Endometrium (tissue), 2 donors: ENCODE data around the gene PRR20G.
"Not testable (repeated sequence)": the region's sequence is repeated elsewhere in the genome, so short reads cannot be mapped to it uniquely, and the experiment has no call there.

Experiments
- FAIRE-seq: peaks from 2 replicates; lab custom pipeline; 2012; peaks lifted over from hg19 to GRCh38; lab: Jason Lieb, UNC
- donor health status: control.
- donor health status: control.

Gene PRR20G

DNA sequence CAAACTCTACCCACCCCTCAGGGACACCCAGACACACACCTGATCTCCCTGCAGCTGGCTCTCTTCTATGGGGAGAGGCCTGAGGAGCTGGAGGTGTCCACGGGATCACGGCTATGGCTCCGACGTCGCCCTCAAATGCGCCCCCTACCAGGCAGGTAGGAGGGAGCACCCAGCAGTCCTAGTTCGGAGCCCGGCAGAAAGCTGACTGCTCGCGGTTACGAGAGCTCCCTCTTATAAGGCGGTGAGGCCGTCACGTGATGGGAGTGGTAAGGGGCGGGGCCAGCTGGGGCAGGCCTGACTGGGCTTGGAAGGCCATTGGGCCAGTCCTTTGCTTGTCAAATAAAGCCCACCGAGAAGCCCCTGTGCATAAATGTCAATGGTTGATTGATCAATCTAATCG lies at the start of gene PRR20G:
PRR20G (minus strand) TSS at position 207 of the 400 bp plus-strand sequence. CDS start 681 bp downstream, outside the sequence.
- FAIRE-seq, result no peak

DNA sequence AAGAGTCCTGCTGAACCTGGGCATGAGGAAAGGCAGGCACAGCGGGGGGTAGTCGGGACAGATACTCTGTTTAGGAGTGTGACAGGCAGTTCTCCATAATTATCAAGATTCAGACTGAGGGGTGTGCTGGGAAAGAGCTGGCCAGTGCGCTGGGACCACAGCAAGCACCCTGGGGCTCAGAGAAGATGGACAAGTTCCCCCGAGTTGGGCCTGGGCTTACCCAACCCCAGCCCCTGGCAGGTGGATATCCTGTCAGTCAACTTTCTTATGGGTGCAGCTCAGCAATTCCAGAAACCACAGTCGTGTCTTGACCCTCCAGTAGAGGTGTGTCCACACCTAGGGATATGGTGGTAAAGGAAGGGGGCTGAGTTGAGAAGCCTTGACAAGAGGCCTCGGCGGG lies 49.2 kb upstream of the PRR20G start:
- FAIRE-seq, result no peak

DNA sequence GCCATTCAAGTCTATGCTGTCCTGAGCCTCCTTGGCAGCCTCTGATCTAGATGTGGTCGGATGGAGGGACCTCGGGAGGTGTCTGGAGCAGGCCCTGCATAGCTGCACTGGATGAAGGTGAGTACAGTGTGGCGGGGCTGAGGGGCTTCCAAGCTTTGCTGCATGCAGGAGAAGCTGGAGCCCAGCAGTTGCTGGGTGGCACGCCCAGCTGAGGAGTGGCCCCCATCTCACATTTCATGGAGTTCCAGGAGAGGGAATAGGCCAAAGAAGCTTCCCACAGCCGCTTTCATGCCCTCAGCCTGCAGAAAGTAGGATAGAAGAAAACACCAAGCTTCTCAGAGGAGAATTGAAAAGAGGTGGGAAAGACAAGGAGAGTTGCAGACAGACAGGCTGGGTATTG lies 48.3 kb upstream of the PRR20G start:
- no peak for FAIRE-seq

DNA sequence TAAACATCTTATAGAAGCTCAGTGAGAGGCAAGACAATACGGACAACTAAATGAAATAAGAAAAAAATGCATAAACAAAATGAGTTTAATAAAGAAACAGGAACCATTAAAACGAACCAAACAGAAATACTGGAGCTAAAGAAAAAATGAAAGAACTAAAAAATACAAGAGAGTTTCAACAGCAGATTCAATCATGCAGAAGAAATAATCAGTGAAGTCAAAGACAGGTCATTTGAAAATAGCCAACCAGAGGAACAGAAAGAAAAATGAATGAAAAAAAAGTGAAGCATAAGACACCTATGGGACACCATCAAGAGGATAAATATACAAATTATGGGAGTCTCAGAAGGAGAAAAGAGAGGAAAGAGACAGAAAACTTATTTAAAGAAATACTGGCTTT lies 42.5 kb upstream of the PRR20G start:
- no peak for FAIRE-seq

DNA sequence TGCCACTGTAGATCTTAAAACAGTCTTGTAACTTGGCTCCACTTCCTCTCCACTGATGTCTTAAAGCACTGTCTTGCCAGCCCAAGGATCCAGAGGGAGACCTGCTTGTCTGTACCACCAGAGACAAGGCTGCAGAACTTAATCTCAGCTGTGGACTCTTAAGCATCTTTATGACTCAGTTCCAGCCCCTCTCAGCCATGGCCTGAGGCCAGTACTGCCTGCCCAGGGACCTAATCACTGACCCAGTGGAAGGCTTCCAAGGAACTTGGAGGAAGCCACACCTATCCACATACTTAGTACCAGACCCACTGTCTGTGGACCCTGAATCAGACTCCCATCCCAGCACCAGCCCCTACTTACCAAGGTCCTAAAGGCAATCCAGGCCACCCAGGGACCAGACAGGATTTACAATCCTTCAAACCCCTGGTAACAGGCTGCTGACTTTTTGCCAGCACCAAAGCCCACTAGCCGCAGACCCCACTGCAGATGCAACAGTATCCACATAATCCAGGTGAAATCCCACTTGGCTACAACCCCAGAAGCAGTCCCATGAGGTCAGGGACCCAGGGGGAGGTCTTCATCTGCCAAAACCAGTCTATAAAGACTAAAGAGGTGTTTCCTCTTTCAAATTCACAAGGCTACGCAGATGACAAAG lies 41.9 kb upstream of the PRR20G start:
- FAIRE-seq, result no peak

DNA sequence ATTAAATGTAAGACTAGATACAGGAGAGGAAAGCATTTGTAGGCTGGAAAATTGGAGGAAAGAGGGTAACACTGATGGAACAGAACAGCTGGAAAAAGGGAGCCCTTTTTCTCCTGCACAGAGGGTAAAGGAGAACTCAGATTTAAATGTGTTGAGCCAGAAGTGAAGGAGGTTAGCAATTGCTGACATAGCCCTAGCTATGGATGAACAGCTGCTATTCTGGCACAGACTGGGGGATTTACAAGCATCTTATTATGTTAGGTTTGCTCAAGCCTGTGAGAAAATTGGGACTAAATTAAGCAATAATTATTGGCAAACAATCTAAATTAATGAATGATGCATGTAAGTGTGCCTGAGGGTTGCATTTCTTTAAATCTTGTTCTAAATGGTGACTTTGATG lies 40.6 kb upstream of the PRR20G start:
- no peak for FAIRE-seq

DNA sequence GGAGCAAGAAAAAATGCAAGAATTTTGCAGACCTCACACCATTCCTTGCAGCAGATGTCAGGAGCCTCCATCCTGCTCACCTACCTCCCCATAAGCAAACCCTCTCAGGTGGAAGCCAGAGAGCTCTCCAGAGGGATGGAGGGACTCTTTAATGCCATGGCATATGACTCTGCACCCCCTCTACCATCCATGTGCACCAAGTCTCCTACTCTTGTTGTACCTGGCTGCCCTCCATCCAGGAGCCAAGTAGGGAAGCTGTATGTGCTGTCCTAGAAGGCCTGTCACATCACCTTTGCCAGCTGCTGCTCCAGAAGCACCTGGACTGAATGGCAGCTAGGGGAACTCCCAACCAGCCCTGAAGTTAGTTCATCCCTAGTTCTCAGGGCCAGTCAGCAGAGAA lies 38.5 kb upstream of the PRR20G start:
- no peak for FAIRE-seq

DNA sequence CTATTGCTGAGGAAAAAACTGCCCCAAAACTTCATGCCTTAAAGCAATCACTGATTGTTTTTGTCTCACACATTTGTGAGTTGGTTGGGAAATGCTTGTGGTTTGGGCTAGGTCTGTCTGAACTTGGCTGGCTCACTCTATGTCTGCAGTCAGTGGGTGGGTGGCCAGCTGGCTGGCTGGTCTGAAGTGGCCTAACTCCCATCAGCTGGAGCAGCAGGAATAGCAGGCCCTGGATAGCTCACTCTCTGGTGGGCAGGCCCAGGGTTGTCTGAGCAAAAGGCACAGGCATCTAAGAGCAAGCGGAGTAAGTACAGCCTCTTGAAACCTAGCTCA lies 37.7 kb upstream of the PRR20G start:
- FAIRE-seq, result no peak

DNA sequence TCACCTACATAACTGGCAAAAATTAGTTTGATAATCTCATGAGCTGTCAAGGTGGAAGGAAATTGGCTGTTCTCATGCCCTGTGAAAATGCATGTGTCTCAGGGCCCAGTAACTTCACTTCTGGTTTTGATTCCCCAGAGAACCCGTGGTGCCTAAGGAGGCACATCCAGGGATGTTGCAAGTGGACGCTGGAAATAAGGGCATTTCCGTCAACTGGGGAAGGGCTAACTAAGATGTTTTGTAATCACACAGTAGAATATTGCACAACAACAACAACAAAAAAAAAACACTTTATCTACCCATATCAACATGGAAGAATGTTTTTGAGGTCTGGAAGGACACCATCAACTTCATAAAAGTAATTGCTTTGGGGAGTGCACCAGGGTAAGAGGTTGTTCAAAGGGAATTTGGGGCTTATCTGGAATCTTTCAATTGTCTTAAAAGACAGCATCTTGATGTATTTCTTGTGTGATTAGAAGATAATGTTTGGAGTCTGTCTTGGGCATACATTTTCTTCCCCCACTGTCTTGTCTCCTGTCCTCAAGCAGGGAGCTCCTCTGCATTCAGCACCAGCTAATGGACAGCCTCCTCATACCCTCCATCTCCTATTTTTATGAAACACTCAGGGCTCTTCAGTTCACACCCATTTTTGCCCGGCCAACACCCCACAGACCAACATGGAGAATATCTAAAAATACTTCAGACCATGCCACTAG lies 37.2 kb upstream of the PRR20G start:
- FAIRE-seq, result no peak

DNA sequence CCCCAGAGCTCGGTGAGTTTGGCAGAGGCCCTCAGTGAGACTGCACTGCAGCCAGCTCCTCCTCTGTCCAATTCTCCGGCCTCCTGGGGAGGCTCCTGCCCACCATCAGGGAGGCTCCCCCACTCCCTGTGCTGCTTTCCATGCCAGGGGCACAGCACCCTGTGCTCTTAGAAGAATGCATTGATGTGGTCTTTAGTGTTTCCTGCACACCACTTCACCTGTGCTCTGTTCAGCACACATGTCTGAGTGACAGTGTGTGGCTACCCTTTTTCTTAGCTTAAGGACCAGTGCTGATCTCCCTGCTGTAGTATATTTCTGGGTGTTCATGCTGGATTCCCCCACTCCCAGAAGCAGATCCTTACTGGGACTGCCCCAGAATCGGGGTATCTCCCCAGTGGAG lies 36.2 kb upstream of the PRR20G start:
- FAIRE-seq, result no peak

DNA sequence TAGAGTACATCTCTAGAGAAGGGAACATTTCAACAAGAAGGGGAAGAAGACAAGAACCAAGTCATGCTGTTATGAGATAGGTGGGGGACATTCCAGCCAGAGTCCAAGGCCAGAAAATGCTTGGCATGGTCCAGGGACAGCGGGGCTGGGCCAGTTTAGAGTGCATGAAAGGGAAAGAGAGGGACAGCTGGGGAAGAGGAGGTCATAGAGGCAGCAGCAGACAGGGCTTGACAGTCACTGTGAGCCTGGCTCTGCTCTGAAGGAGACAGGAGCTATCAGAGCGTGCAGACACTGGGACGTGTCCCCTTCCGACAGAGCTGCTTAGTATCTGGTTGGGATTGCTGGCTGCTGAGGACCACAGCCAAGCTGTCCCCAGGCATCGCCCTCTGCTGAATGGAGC lies 35.7 kb upstream of the PRR20G start:
- FAIRE-seq, result no peak

DNA sequence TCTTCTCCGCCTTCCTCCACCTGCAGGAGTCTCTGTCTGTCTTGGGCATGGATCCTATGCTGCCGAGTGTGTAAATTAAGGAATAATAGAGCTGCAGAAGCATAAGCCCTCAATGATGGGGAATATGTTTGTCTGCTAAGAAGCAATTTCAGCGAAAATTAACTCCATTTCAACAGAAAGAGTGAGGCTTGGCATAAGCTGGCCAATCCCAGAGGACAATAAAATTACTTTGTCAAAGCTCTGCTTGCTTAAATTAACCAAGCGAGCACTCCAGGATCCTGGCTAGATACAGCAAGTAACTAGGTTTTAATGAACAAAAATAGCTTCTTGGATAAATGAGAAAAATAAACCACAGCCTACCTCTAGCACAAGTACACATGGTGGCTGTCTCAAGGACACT lies 33.5 kb upstream of the PRR20G start:
- FAIRE-seq, result no peak

DNA sequence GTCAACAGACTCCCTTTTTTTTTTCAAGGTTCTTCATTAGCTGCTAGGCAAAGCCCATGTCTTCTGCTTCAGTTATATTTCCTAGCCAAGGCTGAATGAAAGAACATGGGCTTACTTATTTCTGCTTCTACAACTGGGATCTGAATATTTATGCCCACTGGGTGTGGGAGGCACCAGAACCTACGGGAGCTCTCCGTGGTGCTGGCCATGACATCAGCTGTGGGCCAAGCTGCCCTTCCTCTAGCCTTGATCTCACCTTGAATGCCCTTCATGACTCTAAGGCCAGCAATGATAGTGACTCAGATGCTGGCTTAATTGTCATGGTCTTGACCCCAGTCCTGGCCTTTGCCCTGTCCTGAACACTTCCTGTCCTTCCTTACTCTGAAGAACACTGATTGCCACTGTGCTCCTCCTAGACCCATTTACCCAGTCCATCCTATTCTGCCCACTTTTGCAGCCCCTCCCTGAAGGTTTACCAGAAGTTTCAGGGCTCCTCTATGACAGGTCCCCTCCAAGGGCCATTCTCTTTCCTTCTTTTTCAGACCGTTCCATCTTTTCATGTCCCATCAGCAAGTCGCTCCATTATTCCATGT lies 32.8 kb upstream of the PRR20G start:
- no peak for FAIRE-seq

DNA sequence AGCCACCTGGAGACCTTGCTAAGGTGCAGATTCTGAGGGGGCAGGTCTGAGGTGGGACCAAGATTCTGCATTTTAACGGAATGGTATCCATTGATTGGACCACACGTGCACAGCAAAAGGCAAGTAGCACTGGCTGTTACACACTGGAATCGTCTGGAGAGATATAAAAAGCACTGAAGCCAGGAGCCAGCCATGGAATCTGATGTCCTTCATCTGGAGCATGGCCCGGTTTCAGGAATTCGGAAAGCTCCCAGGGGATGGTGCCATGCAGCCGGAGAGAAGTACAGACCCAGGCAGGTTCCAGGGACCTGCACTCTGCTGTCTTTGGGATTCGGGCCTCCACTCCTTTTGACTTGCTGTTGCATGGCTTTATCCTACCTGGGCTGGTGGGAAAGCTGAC lies 28.8 kb upstream of the PRR20G start:
- FAIRE-seq, result no peak

DNA sequence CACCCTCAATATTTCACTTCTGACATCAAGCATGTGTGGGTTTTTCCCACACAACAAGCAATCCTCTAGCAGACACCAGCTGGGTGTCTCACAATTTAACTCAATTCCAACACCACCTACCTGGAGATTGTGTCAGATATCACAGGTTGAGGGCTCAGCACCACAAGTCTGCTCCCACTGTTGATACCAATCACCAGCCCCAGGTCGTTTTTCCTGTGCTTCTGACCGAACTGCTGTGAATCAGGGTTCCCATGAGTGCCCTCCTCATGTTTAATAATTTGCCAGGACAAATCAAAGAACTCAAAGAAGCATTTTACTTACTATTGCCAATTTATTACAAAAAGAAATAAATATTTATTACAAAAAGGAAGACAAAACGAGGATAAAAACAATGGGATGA lies 25.0 kb upstream of the PRR20G start:
- FAIRE-seq, result no peak

DNA sequence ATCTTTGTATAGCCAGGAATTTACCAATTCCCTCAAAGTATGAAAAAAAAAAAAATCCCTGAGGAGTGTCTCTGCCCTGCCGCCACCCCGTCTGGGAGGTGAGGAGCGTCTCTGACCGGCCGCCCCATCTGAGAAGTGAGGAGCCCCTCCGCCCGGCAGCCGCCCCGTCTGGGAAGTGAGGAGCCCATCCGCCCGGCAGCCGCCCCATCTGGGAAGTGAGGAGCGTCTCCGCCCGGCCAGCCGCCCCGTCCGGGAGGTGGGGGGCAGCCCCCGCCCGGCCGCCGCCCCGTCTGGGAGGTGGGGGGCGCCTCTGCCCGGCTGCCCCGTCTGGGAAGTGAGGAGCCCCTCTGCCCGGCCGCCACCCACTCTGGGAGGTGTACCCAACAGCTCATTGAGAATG lies 21.0 kb upstream of the PRR20G start:
- FAIRE-seq, result not testable (repeated sequence)

DNA sequence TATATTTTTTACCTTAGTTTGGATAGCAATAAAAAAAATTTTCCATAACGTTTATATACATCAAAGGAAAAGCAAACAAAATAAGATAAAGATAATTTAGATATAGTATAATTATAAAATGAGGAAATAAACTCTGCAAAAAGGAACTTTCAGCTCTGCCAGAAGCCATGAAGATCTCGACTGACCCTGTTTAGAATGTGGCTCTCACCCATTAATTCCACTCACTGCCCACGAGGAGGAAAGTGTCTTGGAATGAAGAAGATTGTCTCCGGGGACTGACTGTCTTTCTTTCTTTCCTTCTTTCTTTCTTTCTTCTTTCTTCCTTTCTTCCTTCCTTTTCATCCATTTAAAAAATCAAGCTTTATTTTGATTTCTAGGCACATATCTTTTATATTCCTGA lies 20.1 kb upstream of the PRR20G start:
- FAIRE-seq, result no peak

DNA sequence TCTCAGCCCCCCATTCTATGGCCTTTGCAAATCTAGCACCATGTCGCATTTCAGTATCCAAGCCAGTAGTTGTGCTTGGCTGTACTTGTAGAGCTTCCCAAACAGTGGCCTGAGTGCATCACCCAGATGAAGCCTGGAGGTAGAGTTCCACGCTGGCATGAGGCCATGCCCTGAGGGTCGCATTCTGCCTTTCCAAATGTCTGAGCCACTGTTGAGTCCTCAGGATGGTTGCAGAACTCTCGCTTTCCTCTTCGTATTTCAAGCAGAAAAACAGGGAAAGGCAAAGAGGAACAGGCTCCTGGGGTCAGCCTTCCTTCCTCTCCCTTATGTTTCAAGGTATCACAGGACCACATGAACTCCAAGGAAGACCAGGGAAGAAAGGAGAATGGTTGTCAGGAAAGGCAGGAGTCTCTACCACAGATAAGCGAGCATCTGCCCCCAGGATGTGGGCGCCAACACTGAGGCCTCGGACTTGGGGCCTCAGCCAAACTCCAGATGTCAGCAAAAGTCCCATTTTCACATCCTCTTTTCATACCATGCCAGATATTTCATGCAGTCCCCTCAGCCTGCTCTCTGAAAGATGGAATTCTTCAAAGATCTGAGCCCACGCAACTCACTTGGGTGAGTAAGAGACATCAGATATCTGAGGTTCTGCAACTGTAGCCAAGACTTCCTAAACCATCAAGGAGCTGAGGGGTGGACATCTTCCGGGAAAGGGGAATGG lies 19.4 kb upstream of the PRR20G start:
- no peak for FAIRE-seq

DNA sequence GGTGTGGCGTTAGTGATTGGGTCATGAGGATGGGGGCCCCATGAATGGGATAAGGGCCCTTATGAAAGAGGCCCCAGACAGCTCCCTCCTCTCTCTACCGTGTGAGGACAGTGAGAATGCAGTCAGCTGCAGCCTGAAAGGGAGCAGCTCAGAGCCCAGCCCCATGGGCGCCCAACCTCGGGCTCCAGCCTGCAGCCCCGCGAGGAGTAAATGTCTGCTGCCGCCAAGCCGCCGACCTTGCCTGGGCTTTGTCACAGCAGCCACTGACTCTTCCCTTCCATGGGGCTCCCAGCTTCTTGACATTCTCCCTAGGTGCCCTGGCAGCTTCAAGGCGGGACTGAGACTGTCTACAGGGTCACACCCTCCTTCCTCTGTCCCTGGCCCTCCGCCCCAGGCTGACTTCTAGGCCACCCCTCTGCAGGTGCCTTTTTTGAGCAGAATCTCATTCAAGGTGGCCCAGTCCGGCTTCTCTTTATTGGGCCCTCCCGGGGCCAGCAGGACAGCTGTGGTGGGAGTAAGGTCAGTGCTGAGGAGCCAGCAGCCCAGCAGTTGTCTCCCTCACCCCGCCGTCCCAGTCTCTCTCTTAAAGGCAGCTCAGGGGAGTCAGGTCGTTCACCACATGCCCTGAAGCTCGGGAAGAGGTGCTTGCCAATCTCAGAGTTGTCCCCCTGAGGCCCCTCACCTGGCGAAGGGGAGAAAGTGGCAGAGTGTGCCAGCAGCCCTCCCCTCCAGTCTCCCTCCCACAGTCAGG lies 18.7 kb upstream of the PRR20G start:
- no peak for FAIRE-seq

DNA sequence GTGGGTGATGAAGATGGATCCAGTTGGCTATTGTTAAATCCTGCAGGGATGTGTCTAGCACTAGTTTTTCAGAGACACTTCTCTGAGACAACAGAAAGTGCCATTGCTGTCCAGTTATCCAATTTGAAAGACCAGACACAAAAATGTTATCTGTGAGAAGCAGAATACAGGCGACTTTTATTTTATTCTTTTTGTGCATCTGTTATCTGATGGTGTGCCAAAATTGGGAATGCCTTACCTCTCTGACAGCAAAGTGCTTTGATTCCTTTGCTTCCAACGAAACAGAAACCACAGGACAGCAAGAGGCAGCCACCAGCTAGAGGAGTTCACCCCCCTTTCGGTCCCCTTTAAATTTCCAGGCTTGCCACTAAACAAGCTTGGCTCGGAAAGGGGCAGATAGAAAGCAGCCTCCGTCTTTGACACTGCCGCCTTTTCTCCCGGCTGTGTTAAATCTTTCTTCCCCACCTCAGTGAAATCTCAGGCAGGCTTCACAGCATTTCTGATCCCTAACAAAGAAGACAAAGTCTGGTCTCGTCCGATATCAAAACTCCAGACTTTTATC lies 17.7 kb upstream of the PRR20G start:
- FAIRE-seq, result no peak

DNA sequence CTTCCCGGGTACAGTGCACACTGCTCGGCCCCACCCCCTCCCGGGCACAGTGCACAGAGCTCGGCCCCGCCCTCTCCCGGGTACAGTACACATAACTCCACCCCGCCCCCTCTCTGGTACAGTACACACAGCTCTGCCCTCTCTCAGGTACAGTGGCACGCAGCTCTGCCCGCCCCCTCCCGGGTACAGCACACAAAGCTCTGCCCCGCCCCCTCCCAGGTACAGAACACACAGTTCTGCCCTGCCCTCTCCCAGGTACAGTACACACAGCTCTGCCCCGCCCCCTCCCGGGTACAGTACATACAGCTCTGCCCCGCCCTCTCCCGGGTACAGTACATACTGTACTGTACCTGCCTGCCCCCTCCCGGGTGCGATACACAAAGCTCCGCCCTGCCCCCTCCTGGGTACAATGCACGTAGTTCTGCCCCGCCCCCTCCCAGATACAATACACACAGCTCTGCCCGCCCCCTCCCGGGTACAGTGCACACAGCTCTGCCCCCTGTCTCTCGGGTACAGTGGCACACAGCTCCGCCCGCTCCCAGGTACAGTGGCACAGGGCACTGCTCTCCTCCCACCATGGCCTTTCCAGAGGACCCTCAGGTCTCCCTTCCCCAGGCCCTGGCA lies 16.4 kb upstream of the PRR20G start:
- FAIRE-seq, result no peak

DNA sequence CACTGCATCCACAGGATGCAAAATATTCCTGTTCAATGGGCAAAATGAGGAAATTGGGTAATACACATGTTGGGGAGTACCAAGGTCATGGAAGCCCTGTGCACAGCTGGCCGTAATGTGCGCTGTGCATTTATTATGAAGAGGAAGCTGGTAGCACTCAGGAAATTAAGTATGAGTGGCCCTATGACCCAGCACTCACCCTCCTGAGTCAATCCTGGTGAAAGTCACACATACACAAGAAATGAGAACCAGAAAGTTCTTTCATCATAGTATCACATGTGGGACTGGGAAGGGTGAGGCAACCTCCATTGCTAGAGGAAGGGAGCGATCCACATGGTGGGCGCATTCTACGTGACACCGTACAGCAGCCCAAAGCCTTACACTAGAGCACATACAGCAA lies 11.4 kb upstream of the PRR20G start:
- FAIRE-seq, result no peak
